IPS-NIHi11 (cell line): ENCODE measurements around the gene FIGNL1.

ENCODE experiments used
- DNase-seq: peaks from one replicate; pipeline ENCODE4 v3.0.0; 2012; ENCODE audit warnings: mixed read lengths, low spot score

The FIGNL1 gene

GRCh38 chr7:50426280-50427045 is 23.7 kb downstream of the FIGNL1 start:
- DNase-seq = no peak

GRCh38 chr7:50425318-50425717 is 24.8 kb downstream of the FIGNL1 start:
- DNase-seq = no peak

- no peak for DNase-seq
Measured at GRCh38 chr7:50423860-50424259, 26.3 kb downstream of the FIGNL1 start.

- no peak for DNase-seq
Measured at GRCh38 chr7:50422858-50423257, 27.3 kb downstream of the FIGNL1 start.

- no peak for DNase-seq
Measured at GRCh38 chr7:50421043-50421442, 29.1 kb downstream of the FIGNL1 start.

- DNase-seq = no peak
Measured at GRCh38 chr7:50418526-50419290, 31.4 kb downstream of the FIGNL1 start.

GRCh38 chr7:50418086-50418515 is 32.0 kb downstream of the FIGNL1 start:
- DNase-seq = peak; percentile 84

GRCh38 chr7:50416527-50417182 is 33.5 kb downstream of the FIGNL1 start:
- no peak for DNase-seq

- no peak for DNase-seq
Measured at GRCh38 chr7:50415844-50416364, 34.2 kb downstream of the FIGNL1 start.

GRCh38 chr7:50413561-50413960 is 36.6 kb downstream of the FIGNL1 start:
- no peak for DNase-seq

- no peak for DNase-seq
Measured at GRCh38 chr7:50412973-50413372, 37.2 kb downstream of the FIGNL1 start.

- no peak for DNase-seq
Measured at GRCh38 chr7:50411332-50411731, 38.8 kb downstream of the FIGNL1 start.

GRCh38 chr7:50409856-50410745 is 40.0 kb downstream of the FIGNL1 start:
- no peak for DNase-seq

GRCh38 chr7:50406935-50407334 is 43.2 kb downstream of the FIGNL1 start:
- no peak for DNase-seq

- DNase-seq = no peak
Measured at GRCh38 chr7:50405221-50405620, 44.9 kb downstream of the FIGNL1 start.

- peak; percentile 59 for DNase-seq
Measured at GRCh38 chr7:50404392-50404791, 45.8 kb downstream of the FIGNL1 start.

GRCh38 chr7:50400114-50400513 is 50.0 kb downstream of the FIGNL1 start:
- no peak for DNase-seq

GRCh38 chr7:50399635-50400034 is 50.5 kb downstream of the FIGNL1 start:
- no peak for DNase-seq

- DNase-seq = no peak
Measured at GRCh38 chr7:50399206-50399605, 50.9 kb downstream of the FIGNL1 start.

- no peak for DNase-seq
Measured at GRCh38 chr7:50397971-50398324, 52.2 kb downstream of the FIGNL1 start.

- DNase-seq = no peak
Measured at GRCh38 chr7:50397320-50397970, 52.7 kb downstream of the FIGNL1 start.
